ENCODE results near the gene PLEKHM3.

GRCh38 chr2:207950063-207950760 lies 75.1 kb downstream of the PLEKHM3 start:
- no peak for TF ChIP-seq CTCF (conservative IDR thresholded peaks at IDR 0.05; ENCODE audit: low read depth, low read length)
- no peak for TF ChIP-seq EZH2 (IDR thresholded peaks at IDR 0.05; ENCODE audit: borderline replicate concordance, low read depth, low read length, poor library complexity, severe bottlenecking)

Measured in A673 (cell line).